Gastroesophageal sphincter (tissue), 3 donors: ENCODE data around the gene CRIM1.

ENCODE experiments used
- EP300 ChIP-seq: sonication (generic); formaldehyde crosslinking; IDR thresholded peaks from one replicate; pipeline ENCODE4 v1.6.1; 2017; ENCODE audit warnings: antibody characterized with exemption, mild to moderate bottlenecking
- POLR2A ChIP-seq, 2 donors: fragments of 450-650 bp; IDR thresholded peaks; one replicate each; pipeline ENCODE4 v1.6.1; 2017; ENCODE audit warnings: antibody characterized with exemption in 2 of 2, mild to moderate bottlenecking in 2 of 2, moderate library complexity in 1 of 2
- POLR2AphosphoS5 ChIP-seq: sonication (generic); formaldehyde crosslinking; IDR thresholded peaks from one replicate; pipeline ENCODE4 v1.6.1; 2017; ENCODE audit warnings: antibody characterized with exemption
- TF ChIP-seq, protein P1 (sequence below), 4 experiments: fragments of 200-600 bp in 2 of 4; fragments of 450-650 bp in 2 of 4; sonication (generic) in 1 of 4; IDR thresholded peaks; one replicate each; pipeline ENCODE4 v1.5.1; 2017 to 2019; ENCODE audit warnings: antibody characterized with exemption in 4 of 4, mild to moderate bottlenecking in 2 of 4, moderate library complexity in 2 of 4

- TF ChIP-seq, protein P1, sequence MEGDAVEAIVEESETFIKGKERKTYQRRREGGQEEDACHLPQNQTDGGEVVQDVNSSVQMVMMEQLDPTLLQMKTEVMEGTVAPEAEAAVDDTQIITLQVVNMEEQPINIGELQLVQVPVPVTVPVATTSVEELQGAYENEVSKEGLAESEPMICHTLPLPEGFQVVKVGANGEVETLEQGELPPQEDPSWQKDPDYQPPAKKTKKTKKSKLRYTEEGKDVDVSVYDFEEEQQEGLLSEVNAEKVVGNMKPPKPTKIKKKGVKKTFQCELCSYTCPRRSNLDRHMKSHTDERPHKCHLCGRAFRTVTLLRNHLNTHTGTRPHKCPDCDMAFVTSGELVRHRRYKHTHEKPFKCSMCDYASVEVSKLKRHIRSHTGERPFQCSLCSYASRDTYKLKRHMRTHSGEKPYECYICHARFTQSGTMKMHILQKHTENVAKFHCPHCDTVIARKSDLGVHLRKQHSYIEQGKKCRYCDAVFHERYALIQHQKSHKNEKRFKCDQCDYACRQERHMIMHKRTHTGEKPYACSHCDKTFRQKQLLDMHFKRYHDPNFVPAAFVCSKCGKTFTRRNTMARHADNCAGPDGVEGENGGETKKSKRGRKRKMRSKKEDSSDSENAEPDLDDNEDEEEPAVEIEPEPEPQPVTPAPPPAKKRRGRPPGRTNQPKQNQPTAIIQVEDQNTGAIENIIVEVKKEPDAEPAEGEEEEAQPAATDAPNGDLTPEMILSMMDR (IDR thresholded peaks at IDR 0.05), result no peak
- TF ChIP-seq POLR2A (IDR thresholded peaks at IDR 0.05) (no peak), POLR2AphosphoS5 (no peak), EP300 (no peak)
These were observed 174.8 kb downstream of the CRIM1 start for GRCh38 chr2:36530178-36530982.
